MM.1S (cell line): ENCODE measurements around the gene CEP57.
"Not testable (repeated sequence)": the region's sequence is repeated elsewhere in the genome, so short reads cannot be mapped to it uniquely, and the experiment has no call there.

Experiments
- DNase-seq: peaks from one replicate; pipeline ENCODE4 v3.0.0-alpha.2; 2015
- H2AFZ ChIP-seq: fragments of 300-600 bp; sonication (generic); 2 replicates; pipeline ENCODE4 v1.6.0; 2016; ENCODE audit warnings: antibody characterized with exemption, low read length
- H3F3A ChIP-seq: fragments of 300-600 bp; sonication (generic); 2 replicates; pipeline ENCODE4 v1.6.1; 2016; ENCODE audit warnings: mild to moderate bottlenecking, antibody characterized with exemption, low read length, moderate library complexity, mixed read lengths; ENCODE audit not compliant: insufficient read depth
- H3K27ac ChIP-seq: fragments of 300-600 bp; sonication (generic); 2 replicates; pipeline ENCODE4 v1.5.1; 2016; ENCODE audit warnings: mild to moderate bottlenecking, low read length
- H3K27me3 ChIP-seq: fragments of 300-600 bp; sonication (generic); replicated peaks from 2 replicates; pipeline ENCODE4 v1.6.0; 2016; ENCODE audit warnings: low read length; ENCODE audit not compliant: insufficient read depth
- H3K36me3 ChIP-seq: fragments of 300-600 bp; sonication (generic); replicated peaks from 2 replicates; pipeline ENCODE4 v1.6.1; 2016; ENCODE audit warnings: mild to moderate bottlenecking, low read length, mixed read lengths; ENCODE audit not compliant: insufficient read depth
- H3K4me1 ChIP-seq: fragments of 300-600 bp; sonication (generic); 2 replicates; pipeline ENCODE4 v1.6.1; 2016; ENCODE audit warnings: low read length, mixed read lengths
- H3K4me2 ChIP-seq: fragments of 300-600 bp; sonication (generic); 2 replicates; pipeline ENCODE4 v1.6.0; 2016; ENCODE audit warnings: low read depth, low read length
- H3K4me3 ChIP-seq: fragments of 300-600 bp; sonication (generic); 2 replicates; pipeline ENCODE4 v1.5.1; 2016; ENCODE audit warnings: low read length, mixed read lengths
- H3K79me2 ChIP-seq: fragments of 300-600 bp; sonication (generic); 2 replicates; pipeline ENCODE4 v1.6.1; 2016; ENCODE audit warnings: mixed run types, low read length, mixed read lengths
- H3K9ac ChIP-seq: fragments of 300-600 bp; sonication (generic); 2 replicates; pipeline ENCODE4 v1.6.1; 2016; ENCODE audit warnings: low read length, mixed read lengths
- H3K9me2 ChIP-seq: fragments of 300-600 bp; sonication (generic); replicated peaks from 2 replicates; pipeline ENCODE4 v1.6.1; 2016; ENCODE audit warnings: mild to moderate bottlenecking, low read length, mixed read lengths; ENCODE audit not compliant: insufficient read depth
- H3K9me3 ChIP-seq: fragments of 300-600 bp; sonication (generic); replicated peaks from 2 replicates; pipeline ENCODE4 v1.6.1; 2016; ENCODE audit warnings: mild to moderate bottlenecking, low read length, mixed read lengths; ENCODE audit not compliant: insufficient read depth
- H4K20me1 ChIP-seq: fragments of 300-600 bp; sonication (generic); 2 replicates; pipeline ENCODE4 v1.6.1; 2016; ENCODE audit warnings: mild to moderate bottlenecking, low read length, moderate library complexity, mixed read lengths; ENCODE audit not compliant: insufficient read depth
- EZH2 ChIP-seq: fragments of 300-600 bp; sonication (generic); optimal IDR thresholded peaks from 2 replicates; pipeline ENCODE3; 2017; ENCODE audit warnings: low read depth, mild to moderate bottlenecking, antibody characterized with exemption, low read length, mixed read lengths
- EZH2phosphoT487 ChIP-seq: fragments of 300-600 bp; sonication (generic); IDR thresholded peaks from 2 replicates; pipeline ENCODE4 v1.6.1; 2018; ENCODE audit warnings: antibody characterized with exemption, low read length
- TF ChIP-seq, protein P1 (sequence below): fragments of 300-600 bp; sonication (generic); IDR thresholded peaks from 2 replicates; pipeline ENCODE4 v1.5.1; 2016; ENCODE audit warnings: antibody characterized with exemption, low read length, mixed read lengths

The CEP57 gene

GRCh38 chr11:95802806-95803205 lies 12.5 kb downstream of the CEP57 start:
- Histone ChIP-seq H3K79me2 (peaks cover 4% of the 10 kb centered on the region; the same call in 1 of the 2 replicates), H3K9me2 (no peaks in the 10 kb centered on the region), H3K4me3 (no peak overlapping the region), H2AFZ (no peak overlapping the region), H4K20me1 (no peaks in the 10 kb centered on the region), H3K4me1 (no peaks in the 10 kb centered on the region), H3K9ac (no peak overlapping the region), H3K36me3 (no peaks in the 10 kb centered on the region; the same call in 1 of the 2 replicates), H3K27ac (no peak overlapping the region), H3K27me3 (no peaks in the 10 kb centered on the region), H3K4me2 (no peak overlapping the region), H3K9me3 (no peaks in the 10 kb centered on the region), H3F3A (no peaks in the 10 kb centered on the region)
- no peak for TF ChIP-seq EZH2
- TF ChIP-seq EZH2phosphoT487: no peak
- TF ChIP-seq, protein P1, sequence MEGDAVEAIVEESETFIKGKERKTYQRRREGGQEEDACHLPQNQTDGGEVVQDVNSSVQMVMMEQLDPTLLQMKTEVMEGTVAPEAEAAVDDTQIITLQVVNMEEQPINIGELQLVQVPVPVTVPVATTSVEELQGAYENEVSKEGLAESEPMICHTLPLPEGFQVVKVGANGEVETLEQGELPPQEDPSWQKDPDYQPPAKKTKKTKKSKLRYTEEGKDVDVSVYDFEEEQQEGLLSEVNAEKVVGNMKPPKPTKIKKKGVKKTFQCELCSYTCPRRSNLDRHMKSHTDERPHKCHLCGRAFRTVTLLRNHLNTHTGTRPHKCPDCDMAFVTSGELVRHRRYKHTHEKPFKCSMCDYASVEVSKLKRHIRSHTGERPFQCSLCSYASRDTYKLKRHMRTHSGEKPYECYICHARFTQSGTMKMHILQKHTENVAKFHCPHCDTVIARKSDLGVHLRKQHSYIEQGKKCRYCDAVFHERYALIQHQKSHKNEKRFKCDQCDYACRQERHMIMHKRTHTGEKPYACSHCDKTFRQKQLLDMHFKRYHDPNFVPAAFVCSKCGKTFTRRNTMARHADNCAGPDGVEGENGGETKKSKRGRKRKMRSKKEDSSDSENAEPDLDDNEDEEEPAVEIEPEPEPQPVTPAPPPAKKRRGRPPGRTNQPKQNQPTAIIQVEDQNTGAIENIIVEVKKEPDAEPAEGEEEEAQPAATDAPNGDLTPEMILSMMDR: no peak
- no peak for DNase-seq

DNA sequence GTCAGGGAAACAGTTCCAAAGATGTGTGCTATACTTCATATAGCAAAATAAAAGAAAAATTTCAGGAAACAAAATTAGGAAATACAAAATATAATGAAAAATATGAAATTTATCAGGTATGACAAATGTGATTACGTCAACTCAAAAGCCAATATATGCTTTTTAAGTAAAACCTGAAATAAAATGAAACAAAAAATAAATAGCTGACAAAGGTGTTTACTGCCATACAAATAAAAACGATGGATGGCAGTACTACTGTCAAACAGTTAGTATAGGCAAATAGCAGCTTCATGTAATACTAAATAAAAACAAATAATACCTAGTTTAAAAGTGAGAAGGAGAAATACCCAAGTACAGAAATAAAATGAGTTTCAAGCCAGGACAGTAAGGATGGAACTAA lies 13.7 kb downstream of the CEP57 start:
- no peaks in the 10 kb centered on the region for H3K4me1 ChIP-seq
- no peaks in the 10 kb centered on the region for H3K27me3 ChIP-seq
- H3K9me2 ChIP-seq: no peaks in the 10 kb centered on the region
- H3K79me2 ChIP-seq: no peaks in the 10 kb centered on the region
- H3F3A ChIP-seq: no peaks in the 10 kb centered on the region
- no peaks in the 10 kb centered on the region; the same call in 1 of the 2 replicates for H3K36me3 ChIP-seq
- H4K20me1 ChIP-seq: no peaks in the 10 kb centered on the region
- no peak overlapping the region for H3K27ac ChIP-seq
- H3K9me3 ChIP-seq: no peaks in the 10 kb centered on the region
- TF ChIP-seq, protein P1: no peak
- TF ChIP-seq EZH2: no peak
- TF ChIP-seq EZH2phosphoT487: no peak
- no peak overlapping the region for H3K9ac ChIP-seq
- H3K4me2 ChIP-seq: no peak overlapping the region
- no peak overlapping the region for H3K4me3 ChIP-seq
- H2AFZ ChIP-seq: no peak overlapping the region
- no peak for DNase-seq

GRCh38 chr11:95805869-95806268 lies 15.6 kb downstream of the CEP57 start:
- Histone ChIP-seq H3K4me3 (no peak overlapping the region), H3K9ac (no peak overlapping the region), H3K36me3 (no peaks in the 10 kb centered on the region), H3K9me3 (no peaks in the 10 kb centered on the region), H3K27ac (no peak overlapping the region), H3K9me2 (no peaks in the 10 kb centered on the region), H3K4me2 (no peak overlapping the region), H3K27me3 (no peaks in the 10 kb centered on the region), H3K79me2 (no peaks in the 10 kb centered on the region), H2AFZ (no peak overlapping the region), H3F3A (no peaks in the 10 kb centered on the region), H3K4me1 (no peaks in the 10 kb centered on the region), H4K20me1 (no peaks in the 10 kb centered on the region)
- TF ChIP-seq, protein P1: no peak
- TF ChIP-seq EZH2 (no peak), EZH2phosphoT487 (no peak)
- no peak for DNase-seq

GRCh38 chr11:95806464-95806863 lies 16.2 kb downstream of the CEP57 start:
- H4K20me1 ChIP-seq, H3K36me3 ChIP-seq: not testable (repeated sequence)

GRCh38 chr11:95811052-95811451 lies 20.8 kb downstream of the CEP57 start:
- H3K9ac ChIP-seq, H3K79me2 ChIP-seq, H3K36me3 ChIP-seq, H3K4me1 ChIP-seq, H3K27ac ChIP-seq, H3K27me3 ChIP-seq, H4K20me1 ChIP-seq, H3K4me2 ChIP-seq, H2AFZ ChIP-seq, DNase-seq, H3K4me3 ChIP-seq, H3K9me2 ChIP-seq, H3K9me3 ChIP-seq, H3F3A ChIP-seq: not testable (repeated sequence)

More at GRCh38 chr11:95806464-95806863, 16.2 kb downstream of the CEP57 start:
- H3K9me2 ChIP-seq, H3K9me3 ChIP-seq, DNase-seq, H3K4me1 ChIP-seq, H3K27ac ChIP-seq, H3K27me3 ChIP-seq, H3F3A ChIP-seq, H3K4me3 ChIP-seq, H2AFZ ChIP-seq, H3K79me2 ChIP-seq, H3K4me2 ChIP-seq, H3K9ac ChIP-seq: not testable (repeated sequence)
